SJSA1 (cell line): ENCODE measurements around the gene ZNF669. TPM values are rescaled to one million over a fixed set of nuclear protein-coding genes. Genes with fewer than 3 reads are reported as not detected.
"Not testable (repeated sequence)": the region's sequence is repeated elsewhere in the genome, so short reads cannot be mapped to it uniquely, and the experiment has no call there.

Experiments
- DNase-seq, 2 experiments: peaks; one replicate each; pipeline ENCODE4 v3.0.0-alpha.2; 2015 to 2020; ENCODE audit warnings: low spot score in 2 of 2, low read depth in 1 of 2
- H3K27ac ChIP-seq: fragments of 250-450 bp; sonication (Bioruptor Pico); 2 replicates; pipeline ENCODE4 v1.5.1; 2020; ENCODE audit warnings: mild to moderate bottlenecking, moderate library complexity
- H3K27me3 ChIP-seq: fragments of 250-450 bp; sonication (Bioruptor Pico); replicated peaks from 2 replicates; pipeline ENCODE4 v1.5.1; 2020; ENCODE audit warnings: mild to moderate bottlenecking, moderate library complexity
- H3K36me3 ChIP-seq: fragments of 250-450 bp; sonication (Bioruptor Pico); 2 replicates; pipeline ENCODE4 v1.5.1; 2020; ENCODE audit warnings: mild to moderate bottlenecking
- H3K4me1 ChIP-seq: fragments of 250-450 bp; sonication (Bioruptor Pico); replicated peaks from 2 replicates; pipeline ENCODE4 v1.6.1; 2021; ENCODE audit warnings: mild to moderate bottlenecking
- H3K4me3 ChIP-seq: fragments of 250-450 bp; sonication (Bioruptor Pico); 2 replicates; pipeline ENCODE4 v1.5.1; 2020; ENCODE audit warnings: mild to moderate bottlenecking
- H3K9me3 ChIP-seq: fragments of 250-450 bp; sonication (Bioruptor Pico); replicated peaks from 2 replicates; pipeline ENCODE4 v1.5.1; 2020; ENCODE audit warnings: mild to moderate bottlenecking
- total RNA-seq: library from RNA; depleted of rRNA; stranded (reverse); fragments of >200 nt; shearing (Covaris generic); gene quantifications from 2 replicates; pipeline ENCODE4 v1.2.3, GENCODE V29; 2014; rRNA removed

Gene ZNF669
- 18.6 and 32.6 TPM in 2 replicates for total RNA-seq

DNA sequence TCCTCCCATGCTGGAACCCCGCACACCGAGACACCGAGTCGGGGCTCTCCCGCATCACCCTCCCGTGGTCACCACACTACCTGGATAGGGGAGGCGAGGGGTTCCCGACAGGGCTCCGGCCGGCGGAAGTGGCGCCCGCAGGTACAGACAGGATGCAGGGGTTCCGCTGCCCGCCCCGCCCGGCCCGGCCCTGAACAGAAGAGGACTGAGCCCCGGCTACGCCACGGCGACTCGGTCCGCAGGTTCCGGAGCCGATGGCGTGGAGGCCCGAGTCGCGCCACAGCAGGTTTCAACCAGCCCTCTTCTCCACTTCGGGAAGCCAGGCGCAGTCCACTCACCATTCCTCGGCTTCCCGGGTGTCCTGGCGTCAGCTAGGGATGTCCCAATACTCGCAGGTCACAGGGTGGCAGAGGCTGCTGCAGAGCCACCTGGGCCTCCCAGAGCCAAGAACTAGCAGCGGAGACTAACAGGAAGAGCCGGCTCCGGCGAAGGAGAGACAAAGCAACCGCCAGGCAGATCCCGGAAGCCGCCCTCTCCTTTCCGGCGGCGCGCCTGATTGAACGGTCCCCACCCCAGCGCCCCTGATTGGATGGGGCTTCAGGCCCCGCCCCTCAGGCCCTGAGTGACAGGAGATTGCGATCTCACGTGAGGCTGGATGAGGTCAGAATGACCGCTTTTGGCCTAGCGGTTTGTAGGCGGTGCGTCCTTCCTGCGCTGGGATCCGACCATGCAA, at the start of gene ZNF669:
TSS of gene ZNF669 (minus strand) at position 498 of the 733 bp plus-strand sequence. CDS start at position 341, 157 bp downstream.
- Histone ChIP-seq H3K4me1 (peaks cover 4% of the 10 kb centered on the region), H3K9me3 (peaks cover 19% of the 10 kb centered on the region), H3K4me3 (peak within 1 kb of the TSS; percentile 94), H3K36me3 (peaks cover 46% of the 10 kb centered on the region), H3K27me3 (no peaks in the 10 kb centered on the region), H3K27ac (peak within 1 kb of the TSS; percentile 52)
- DNase-seq, result peak; percentile 91 to 96

- Histone ChIP-seq H3K9me3 (peaks cover 18% of the 10 kb centered on the region), H3K4me1 (no peaks in the 10 kb centered on the region), H3K36me3 (peaks cover 12% of the 10 kb centered on the region), H3K27ac (no peak overlapping the region), H3K27me3 (no peaks in the 10 kb centered on the region), H3K4me3 (no peak overlapping the region)
- DNase-seq, result no peak
Measured at GRCh38 chr1:247147781-247148180, 43.6 kb upstream of the ZNF669 start.

DNA sequence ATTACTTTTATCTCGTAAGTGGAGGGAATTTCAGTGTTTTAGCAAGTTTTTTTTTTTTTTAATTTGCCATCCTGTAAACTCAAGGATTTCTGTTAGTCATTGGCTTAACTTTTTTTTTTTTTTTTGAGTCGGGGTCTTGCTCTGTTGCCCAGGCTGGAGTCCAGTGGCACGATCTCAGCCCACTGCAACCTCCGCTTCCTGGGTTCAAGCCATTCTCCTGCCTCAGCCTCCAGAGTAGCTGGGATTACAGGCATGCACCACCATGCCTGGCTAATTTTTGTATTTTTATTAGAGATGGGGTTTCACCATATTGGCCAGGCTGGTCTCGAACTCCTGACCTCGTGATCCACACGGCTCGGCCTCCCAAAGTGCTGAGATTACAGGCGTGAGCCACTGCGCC, 43.0 kb upstream of the ZNF669 start:
- H3K9me3 ChIP-seq, result peaks cover 15% of the 10 kb centered on the region
- not testable (repeated sequence) for H3K4me1 ChIP-seq, H3K4me3 ChIP-seq, H3K27me3 ChIP-seq, H3K27ac ChIP-seq, H3K36me3 ChIP-seq, DNase-seq

DNA sequence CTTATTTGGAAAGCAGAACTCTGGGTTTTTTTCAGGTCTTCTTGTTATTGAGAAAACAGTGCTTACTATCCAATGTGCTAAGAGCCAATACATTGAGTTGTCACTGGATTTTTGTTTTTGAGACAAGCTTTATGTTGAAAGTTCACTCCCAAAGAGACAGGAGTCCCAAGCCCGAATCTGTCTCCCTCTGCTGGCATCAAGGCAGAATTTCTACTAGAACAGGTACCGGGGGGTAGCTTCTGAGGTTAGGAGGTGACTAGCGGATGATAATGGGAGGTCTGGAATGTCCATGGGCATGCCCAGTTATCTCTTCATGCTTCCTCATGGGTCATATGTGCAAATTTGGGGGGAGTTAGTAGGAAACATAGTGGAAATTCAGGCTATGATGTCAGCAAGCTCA, 42.5 kb upstream of the ZNF669 start:
- H3K4me3 ChIP-seq, result no peak overlapping the region
- DNase-seq, result no peak

DNA sequence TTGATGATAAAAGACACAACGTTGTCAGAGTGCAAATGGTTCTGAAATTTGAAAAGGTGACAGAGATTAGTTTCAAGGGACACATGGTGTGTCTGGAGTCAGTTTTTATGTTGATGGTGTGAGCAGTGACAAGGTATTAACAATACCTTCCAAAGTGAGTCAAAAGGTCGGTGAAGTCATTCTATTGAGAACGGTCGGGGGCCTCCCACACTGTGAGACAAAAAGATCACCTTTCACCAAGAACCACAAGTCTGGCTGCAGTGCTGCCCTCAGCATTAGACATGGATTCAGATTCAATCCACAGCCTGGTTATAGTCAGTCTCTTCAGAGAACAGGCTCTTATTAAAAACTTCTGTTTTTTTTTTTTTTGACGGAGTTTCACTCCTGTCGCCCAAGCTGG, 41.1 kb upstream of the ZNF669 start:
- Histone ChIP-seq H3K27me3 (no peaks in the 10 kb centered on the region), H3K9me3 (peaks cover 28% of the 10 kb centered on the region), H3K4me1 (no peaks in the 10 kb centered on the region), H3K27ac (no peak overlapping the region), H3K36me3 (peaks cover 13% of the 10 kb centered on the region), H3K4me3 (no peak overlapping the region)
- no peak for DNase-seq

More for the DNA sequence above, 42.5 kb upstream of the ZNF669 start:
- Histone ChIP-seq H3K36me3 (peaks cover 13% of the 10 kb centered on the region), H3K9me3 (peaks cover 17% of the 10 kb centered on the region), H3K27me3 (no peaks in the 10 kb centered on the region), H3K27ac (no peak overlapping the region), H3K4me1 (no peaks in the 10 kb centered on the region)

DNA sequence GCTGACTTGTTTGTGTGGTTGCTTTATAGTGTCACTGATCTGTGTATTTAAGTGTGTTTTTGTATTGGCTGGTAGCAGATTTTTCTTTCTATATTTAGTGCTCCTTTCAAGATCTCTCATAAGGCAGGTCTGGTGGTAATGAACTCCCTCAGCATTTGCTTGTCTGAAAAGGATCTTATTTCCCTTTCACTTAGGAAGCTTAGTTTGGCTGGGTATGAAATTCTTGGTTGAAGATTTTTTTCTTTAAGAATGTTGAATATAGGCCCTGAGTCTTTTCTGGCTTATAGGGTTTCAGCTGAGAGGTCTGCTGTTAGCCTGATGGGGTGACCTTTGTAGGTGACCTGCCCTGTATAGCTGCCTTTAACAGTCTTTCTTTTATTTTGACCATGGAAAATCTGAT, 35.4 kb upstream of the ZNF669 start:
- H3K36me3 ChIP-seq, DNase-seq, H3K27ac ChIP-seq, H3K4me3 ChIP-seq, H3K27me3 ChIP-seq, H3K4me1 ChIP-seq: not testable (repeated sequence)
- H3K9me3 ChIP-seq, result peaks cover 48% of the 10 kb centered on the region

DNA sequence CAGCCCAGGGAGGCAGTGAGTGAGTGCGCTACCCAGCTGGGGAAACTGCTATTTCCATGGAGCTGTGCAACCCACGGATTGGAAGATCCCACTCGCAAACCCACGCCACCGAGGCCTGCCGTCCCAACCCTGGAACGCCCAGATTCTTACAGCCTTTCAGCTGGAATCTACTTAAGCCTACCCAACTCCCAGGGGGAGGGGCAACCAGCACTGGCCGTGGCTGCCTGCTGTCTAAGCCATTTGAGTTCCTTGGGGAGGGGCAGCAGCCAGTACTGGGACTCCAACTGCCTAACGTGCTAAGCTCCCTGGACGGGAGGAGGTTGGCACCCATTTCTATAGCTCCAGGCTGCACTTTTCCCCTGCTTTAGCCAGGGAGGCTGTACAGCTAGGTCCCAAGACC, 27.1 kb upstream of the ZNF669 start:
- Histone ChIP-seq H3K4me3 (no peak overlapping the region), H3K27me3 (no peaks in the 10 kb centered on the region)

GRCh38 chr1:247127519-247128282, 23.5 kb upstream of the ZNF669 start:
- H3K4me3 ChIP-seq, H3K27ac ChIP-seq, H3K27me3 ChIP-seq, DNase-seq, H3K9me3 ChIP-seq, H3K4me1 ChIP-seq, H3K36me3 ChIP-seq: not testable (repeated sequence)

More for the DNA sequence above, 27.1 kb upstream of the ZNF669 start:
- H3K9me3 ChIP-seq, result peaks cover 19% of the 10 kb centered on the region
- peaks cover 2% of the 10 kb centered on the region for H3K36me3 ChIP-seq
- no peak overlapping the region for H3K27ac ChIP-seq
- DNase-seq, result no peak
- no peaks in the 10 kb centered on the region for H3K4me1 ChIP-seq

DNA sequence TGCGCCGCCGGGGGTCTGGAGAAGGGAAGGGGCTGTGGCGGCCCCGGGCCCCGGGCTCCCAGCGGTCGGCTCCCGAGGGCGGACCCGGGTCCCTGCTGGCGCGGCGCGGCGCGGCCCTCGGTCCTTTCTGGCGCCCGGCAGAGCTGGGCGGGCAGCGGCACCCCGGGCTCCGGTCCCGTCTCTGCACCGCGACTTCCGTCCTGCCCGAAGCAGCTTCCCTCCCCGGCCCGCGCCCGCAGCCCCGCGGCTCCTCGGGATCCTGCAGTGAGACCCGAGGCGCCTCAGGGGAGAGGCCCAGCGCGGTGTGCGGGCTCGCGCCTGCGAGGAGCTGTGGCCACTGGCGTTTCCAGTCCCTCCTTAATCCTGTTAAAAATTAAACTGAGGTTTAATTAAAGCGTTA, 22.4 kb upstream of the ZNF669 start:
- DNase-seq, H3K4me3 ChIP-seq, H3K9me3 ChIP-seq, H3K27me3 ChIP-seq, H3K36me3 ChIP-seq, H3K4me1 ChIP-seq, H3K27ac ChIP-seq: not testable (repeated sequence)

- H3K27me3 ChIP-seq, H3K36me3 ChIP-seq, H3K9me3 ChIP-seq, H3K4me3 ChIP-seq, H3K4me1 ChIP-seq, DNase-seq, H3K27ac ChIP-seq: not testable (repeated sequence)
Measured at GRCh38 chr1:247126166-247126565, 22.0 kb upstream of the ZNF669 start.

DNA sequence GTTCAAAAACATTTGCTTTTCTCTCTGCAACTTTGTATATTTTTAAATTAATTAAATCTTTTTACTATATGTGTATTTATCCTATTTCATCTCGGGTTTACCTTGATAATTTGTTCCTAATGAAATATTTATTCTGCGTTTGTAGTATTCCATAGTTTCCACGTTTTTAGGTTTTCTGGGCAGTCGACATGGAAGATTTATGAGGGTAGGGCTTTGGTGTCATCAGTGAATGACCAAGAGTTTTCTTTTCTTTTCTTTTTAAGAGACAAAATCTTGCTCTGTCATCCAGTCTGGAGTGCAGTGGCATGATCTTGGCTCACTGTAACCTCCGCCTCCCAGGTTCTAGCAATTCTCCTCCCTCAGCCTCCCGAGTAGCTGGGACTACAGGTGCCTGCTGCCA, 17.2 kb upstream of the ZNF669 start:
- DNase-seq, result no peak
- Histone ChIP-seq H3K9me3 (no peaks in the 10 kb centered on the region), H3K4me3 (no peak overlapping the region), H3K27me3 (no peaks in the 10 kb centered on the region), H3K4me1 (no peaks in the 10 kb centered on the region), H3K36me3 (no peaks in the 10 kb centered on the region), H3K27ac (no peak overlapping the region)

DNA sequence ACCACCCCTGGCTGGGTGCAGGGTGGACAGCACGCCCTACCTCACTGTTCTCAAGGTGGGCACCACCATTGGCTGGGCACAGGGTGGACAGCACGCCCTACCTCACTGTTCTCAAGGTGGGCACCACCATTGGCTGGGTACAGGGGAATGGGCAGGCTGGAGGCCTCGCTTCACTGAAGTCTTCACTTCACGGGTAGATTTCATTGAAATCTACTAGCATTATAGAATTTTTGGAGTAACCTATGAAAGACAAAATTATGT, 16.2 kb upstream of the ZNF669 start:
- not testable (repeated sequence) for H3K4me1 ChIP-seq, H3K4me3 ChIP-seq, H3K27me3 ChIP-seq, H3K9me3 ChIP-seq, H3K27ac ChIP-seq, H3K36me3 ChIP-seq, DNase-seq

DNA sequence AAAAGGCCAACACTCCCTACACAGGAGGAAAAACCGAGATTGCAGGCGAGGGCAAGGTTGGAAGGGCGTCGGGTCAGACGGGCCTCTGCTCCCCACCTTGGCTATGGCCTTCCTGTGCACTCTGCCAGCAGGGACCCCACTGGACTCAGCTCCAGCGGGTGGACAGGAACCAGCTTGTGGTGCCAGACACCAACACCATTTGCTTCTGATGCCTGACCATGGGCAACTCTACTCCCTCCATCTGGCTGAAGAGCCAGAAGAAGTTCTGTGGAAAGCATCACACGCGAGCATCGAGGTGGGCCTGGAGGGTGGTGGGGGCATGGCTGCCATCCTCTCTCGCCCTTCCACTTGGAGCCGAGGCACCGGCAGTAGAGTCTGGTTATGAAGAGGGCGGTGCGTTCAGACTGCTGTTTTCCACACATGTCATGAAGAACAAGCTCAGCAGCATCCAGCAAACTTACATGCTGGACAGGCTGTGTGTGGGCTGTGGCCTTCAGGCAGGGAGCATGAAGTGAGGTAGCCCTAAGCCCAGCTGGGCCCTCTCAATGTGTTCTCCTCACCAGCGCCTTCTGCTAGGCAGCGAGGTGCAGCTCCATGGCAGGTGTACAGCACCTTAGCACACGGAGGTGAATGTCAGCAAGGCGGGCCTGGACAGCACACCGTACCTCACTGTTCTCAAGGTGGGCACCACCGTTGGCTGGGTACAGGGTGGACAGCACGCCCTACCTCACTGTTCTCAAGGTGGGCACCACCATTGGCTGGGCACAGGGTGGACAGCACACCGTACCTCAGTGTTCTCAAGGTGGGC, 15.6 kb upstream of the ZNF669 start:
- H3K36me3 ChIP-seq, result no peaks in the 10 kb centered on the region
- no peak overlapping the region for H3K27ac ChIP-seq
- H3K9me3 ChIP-seq, result no peaks in the 10 kb centered on the region
- no peaks in the 10 kb centered on the region for H3K4me1 ChIP-seq
- no peak for DNase-seq
- no peaks in the 10 kb centered on the region for H3K27me3 ChIP-seq
- H3K4me3 ChIP-seq, result no peak overlapping the region

DNA sequence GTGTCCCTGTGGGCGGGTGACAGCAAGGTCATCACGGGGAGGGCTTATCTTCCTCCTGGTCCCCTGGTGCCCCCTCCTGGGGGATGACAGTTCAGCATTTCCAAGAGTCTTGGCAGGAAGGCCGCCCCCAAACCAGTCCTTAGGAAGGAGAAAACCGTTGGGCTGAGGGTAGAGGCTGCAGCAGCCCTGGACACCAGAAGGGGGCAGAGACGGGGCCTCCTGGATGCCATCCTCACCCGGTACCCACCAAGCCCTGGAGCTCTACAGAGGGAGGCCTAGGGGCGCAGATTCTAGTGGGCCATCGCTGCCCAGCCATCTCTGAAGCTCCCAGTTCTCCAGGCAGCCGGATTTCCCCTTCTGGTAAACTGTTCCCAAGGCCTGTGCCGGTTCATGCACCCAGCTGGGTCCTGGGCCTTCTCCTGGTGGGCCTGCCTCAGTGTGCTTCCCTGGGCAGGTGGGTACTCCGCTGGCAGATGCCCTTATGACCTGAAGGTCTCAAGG, 14.8 kb upstream of the ZNF669 start:
- Histone ChIP-seq H3K27ac (no peak overlapping the region), H3K4me1 (no peaks in the 10 kb centered on the region), H3K4me3 (no peak overlapping the region), H3K27me3 (no peaks in the 10 kb centered on the region), H3K9me3 (no peaks in the 10 kb centered on the region), H3K36me3 (no peaks in the 10 kb centered on the region)
- no peak for DNase-seq
